NCI-H2196 treated with DMSO at 0.1 percent for 48 hours (cell line): ENCODE measurements around the gene STK10.

ENCODE experiments used
- DNase-seq: peaks from one replicate; lab custom pipeline; 2025; ENCODE audit not compliant: unreplicated experiment; lab: John Stamatoyannopoulos, UW

Gene STK10

DNA sequence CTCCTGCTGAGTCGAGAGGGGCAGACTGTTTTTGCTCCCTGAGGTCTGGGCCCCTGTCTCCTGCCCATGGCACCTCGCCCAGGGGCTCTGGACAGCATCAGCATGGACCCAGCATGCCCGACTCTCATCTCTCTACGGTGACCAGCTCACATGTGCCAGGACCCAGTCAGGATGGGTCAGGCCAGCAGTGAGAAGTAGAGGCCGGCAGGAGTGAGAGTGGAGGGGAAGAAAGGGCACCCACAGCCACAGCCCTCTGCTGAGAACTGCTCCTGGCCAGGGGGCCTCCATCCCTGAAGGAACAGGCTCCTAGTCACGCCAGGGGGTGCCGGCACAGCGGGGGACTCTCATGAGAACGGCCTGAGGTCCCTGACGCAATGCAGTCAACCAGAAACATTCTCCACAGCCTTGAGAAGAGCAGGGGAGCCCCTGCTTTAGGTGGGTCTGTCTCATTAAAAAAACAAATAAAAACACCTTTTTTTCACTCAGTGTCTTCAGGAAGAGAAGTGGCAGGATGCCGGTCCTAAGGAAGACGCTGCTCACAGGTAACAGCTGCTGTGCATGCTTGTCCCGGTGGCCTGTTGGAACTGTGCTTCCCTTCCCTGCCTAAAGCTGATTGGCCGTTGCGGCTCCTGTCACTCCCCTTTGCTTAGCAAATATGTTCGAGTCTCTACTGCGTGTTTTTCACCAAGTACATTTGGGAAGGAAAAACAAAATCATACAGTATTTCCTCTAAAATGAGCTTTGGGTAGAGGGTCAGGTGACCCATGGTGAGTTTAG lies 95.9 kb downstream of the STK10 start:
- no peak for DNase-seq

DNA sequence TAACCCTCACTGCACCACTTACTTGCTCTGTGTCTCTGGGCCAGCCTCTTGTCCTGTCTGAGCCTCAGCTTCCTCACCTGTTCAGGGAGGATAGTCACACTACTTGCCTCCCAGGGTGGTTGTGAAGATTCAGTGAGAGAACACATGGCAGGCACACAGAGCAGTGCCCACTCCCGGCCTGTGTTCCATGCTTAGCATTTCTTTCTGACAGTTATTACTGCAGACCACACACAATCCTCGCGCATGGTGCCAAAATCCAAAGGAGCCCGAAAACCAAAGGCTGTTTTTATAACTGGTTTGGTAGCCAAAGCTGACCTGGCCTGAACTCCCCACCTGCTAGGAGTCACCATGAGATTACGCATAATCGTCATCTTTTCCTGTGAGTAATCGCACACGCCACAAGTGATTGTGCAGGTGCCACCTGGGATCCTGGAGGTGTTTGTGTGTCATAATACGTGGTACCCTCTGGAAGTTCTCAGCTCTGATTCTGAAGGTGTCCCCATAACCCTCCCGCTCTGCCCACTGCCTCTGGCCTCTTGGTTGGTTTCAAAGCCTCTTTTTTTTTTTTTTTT lies 97.0 kb downstream of the STK10 start:
- DNase-seq = no peak

DNA sequence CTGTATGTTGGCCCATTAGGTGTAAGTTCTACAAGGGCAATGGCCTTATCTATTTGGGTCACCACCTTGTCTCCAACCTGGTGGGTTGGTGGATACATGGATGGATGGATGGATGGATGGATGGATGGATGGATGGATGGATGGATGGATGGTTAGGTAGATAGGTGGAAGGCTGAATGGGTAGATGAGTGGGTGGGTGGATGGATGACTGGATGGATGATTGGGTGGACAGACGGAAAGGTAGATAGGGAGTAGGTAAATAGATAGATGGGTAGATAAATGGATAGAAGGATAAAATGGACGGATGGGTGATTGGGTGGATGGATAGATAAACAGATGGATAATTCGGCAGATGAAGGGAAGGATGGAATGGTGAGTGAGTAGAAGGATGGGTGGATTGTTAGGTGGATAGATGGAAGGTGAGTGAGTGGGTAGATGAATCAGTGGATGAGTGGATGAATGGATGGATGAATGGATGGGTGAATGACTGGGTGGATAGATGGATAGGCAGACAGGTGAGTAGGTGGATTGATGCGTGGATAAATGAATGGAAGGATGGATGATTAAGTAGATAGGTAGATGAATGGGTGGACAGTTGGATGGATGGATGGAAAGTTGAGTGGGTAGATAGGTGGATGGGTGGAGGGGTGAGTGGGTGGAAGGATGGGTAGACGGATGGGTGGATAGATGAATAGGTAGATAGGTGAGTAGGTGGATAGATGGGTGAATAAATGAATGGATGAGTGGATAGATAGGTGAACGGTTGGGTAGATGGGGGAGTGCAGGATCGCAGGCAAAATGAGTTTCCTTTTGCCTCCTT lies 98.5 kb downstream of the STK10 start:
- no peak for DNase-seq

DNA sequence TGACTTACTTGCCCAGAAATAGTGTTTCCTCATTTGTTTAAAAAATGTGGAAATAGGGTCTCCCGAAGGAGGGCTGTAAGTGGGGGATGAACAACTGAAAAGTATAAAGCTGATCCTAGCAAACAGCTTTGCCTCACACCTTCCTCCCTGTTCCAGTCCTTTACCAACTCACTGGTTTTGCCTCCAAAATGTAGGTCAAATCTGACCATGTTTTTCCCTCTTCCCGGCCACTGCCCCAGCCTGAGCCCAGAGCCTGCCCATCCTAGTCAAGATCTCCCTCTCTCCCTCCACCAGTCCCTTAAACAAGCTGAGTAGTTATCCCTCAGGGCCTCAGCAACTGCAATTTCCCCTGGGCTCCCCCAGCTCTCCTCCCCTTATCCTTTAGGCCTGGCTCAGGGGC lies 99.2 kb downstream of the STK10 start:
- no peak for DNase-seq

DNA sequence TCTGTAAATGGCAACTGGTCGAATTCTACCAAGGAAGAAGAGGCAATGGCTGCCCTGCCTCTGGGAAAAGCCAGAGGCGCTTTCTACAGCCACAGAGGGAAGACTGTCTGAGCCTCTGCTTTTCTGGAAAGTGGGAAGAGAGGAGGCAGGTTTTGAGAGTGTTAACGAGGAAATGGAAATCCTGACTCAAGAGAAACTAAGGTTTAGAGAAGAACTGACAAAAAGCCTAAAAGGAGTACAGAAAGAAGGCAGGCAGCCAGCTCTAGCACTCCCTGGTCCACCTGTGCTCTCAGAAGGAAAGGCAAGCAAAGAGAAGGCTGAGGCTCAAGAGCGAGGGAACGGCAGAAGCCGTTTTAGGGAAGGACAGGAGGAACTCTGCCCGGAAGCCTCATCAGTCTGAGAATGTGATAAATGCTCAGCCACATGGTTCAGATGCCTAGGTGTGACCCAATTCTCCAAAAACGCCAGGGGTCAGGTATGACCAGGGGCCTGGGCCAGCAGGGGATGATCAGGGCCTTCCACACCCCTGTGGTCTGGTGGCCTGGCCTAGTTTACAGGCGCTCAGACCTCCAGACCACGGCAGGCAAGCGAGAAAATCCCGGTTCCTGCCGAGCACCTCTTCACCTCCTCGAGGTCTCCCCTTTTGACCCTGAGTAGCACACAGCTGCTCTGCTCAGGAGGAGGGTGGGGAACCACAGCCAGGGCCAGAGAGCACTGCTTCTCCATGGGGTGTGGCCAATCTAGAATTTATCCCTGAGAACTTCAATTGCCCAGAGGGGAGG lies 101.6 kb downstream of the STK10 start:
- DNase-seq = no peak

DNA sequence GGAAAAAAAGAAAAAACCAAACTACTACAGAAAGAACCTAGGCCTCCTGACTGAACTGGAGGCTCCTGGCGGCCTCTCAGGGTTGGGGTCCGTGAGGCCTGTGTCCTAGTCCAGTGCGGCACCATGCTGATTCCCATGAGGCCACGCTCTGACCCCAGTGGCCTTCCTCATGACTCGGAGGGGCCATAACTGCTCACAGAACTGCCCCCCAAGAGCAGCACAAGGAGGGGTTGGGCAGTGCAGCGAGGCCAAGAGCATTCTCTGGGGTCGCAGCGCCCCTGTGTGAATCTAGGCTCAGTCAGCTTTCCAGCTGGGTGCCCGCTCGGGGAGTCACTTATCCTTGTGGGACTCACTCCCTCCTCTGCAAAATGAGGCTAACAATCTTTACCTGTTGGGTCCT lies 102.3 kb downstream of the STK10 start:
- DNase-seq = no peak

DNA sequence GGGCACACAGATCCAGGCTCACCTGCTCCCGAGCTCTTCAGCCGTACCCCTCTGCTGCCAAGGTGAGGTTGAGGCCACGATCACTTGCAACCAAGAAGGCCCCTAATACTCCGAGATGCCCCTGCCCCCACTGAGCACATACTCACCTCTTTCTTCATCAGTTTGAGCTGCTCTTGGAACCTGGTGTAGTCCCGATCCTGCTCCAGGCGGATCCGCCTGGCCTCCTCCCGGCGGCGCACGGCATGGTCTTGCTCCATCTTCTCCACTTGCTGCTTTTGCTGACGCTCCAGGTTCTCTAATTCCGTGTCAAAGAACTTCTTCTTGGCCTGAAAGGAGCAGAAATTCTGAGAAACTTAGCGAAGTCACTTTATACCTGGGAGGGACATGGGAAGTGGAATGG lies 105.8 kb downstream of the STK10 start:
- no peak for DNase-seq

DNA sequence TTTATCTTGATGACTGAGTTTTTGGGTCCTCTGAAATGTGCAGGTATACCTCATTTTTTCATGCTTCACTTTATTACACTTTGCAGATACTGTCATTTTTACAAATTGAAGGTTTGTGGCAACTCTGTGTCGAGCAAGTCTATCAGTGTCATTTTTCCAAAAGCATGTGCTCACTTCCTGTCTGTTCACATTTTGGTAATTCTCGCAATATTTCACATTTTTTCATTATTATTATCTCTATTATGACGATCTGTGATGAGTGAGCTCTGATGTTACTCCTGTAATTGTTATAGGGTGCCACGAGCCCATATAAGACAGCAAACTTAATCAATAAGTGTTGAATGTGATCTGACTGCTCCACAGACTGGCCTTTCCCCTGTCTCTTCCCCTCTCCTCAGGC lies 108.1 kb downstream of the STK10 start:
- DNase-seq = no peak

DNA sequence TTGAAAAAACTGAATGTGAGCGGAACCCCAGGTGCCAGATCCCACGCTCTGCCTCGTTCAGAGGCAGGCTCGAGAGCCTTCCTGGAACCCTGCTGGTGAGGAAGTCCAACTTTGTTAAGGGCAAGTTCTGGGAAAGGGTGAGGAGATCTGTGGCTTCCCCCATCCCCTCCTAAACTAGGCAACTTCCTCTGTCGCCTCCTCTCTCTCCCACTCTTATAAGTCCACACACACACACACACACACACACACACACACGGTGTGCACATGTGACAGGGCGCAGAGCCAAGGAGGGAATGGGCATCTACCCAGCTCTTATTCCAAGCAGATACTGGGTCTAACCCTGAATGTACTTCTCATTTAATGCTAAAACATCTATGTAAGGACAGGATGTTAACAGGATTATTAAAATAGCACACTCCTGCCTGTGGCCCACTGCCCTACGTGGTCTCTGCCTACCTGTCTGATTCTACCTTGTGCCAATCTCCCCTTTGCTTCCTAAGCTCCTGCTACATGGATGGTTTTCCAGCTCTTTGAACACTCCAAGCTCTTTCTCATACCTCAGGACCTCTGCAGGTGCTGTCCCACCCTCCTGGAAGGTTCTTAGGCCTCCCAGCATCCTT lies 109.2 kb downstream of the STK10 start:
- DNase-seq = no peak

DNA sequence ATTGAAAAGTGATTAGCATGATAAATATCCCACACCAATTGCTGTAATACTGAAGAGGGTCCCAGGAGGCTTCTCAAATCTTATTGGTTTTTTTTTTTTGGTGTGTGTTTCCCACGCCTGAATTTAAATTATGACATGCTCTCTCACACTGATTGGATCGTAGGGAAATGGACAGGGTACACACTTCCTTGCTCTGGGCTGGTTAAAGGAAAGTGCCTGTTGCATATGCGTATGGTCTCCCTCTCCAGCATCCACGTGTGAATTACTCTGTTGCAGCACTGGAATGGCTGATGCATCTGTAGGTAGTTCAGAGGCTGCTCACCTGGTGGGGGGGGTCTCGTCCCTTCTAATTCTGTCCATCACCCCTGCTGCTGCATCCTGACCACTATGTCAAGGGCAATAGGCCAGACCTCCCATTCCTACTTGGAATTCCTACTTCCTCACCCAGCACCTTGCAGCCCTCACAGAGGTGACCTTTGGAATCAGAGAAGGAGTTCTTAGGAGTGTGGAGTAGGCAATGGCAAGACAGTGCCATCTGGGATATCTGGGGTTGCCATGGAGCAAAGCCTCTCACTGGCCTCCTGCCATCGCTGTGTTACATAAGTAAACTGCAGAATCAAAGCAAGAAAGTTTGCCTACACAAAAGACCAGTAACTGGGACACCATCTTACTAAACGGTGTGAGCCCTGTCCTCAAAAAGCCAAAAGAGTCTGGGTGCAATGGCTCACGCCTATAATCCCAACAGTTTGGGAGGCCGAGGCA lies 110.2 kb downstream of the STK10 start:
- DNase-seq = no peak

DNA sequence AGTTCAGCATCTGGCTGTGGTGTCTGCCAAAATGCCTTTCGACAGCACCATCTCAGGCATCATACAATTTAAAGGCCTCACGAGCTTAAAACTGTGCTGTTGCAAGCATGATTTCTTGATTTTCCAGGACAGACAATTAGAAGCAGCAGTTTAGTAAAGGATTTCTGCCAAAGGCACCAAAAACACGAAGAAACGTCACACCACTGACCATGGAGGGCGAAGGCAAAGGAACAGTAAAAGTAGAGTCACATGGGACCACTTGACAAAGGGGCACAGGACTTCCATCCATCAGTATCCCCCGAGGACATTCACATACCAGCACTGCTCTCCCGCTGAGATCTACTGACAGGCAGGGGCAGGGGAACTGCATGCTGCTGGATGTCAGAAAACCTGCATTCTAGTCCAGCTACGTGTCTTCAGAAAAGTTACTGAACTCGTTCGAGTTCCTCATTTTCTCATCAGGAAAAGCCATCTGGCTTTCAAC lies 111.2 kb downstream of the STK10 start:
- DNase-seq = no peak

DNA sequence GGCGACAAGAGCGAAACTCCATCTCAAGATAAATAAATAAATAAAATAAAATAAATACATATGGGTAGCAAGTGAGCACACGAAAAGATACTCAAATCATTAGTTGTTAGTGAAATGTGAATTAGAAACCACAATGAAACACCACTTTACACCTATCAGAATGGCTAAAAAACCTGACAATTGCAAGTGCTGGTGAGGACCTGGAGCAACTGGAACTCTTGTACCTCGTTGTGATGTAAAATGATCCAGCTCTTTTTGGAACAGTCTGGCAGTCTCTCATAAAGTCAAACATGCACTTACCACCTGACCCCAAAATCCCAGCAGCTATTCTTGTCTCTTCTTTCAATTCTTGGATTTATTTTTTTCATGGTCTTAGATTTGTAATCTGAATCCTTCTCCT lies 112.4 kb downstream of the STK10 start:
- DNase-seq = no peak

DNA sequence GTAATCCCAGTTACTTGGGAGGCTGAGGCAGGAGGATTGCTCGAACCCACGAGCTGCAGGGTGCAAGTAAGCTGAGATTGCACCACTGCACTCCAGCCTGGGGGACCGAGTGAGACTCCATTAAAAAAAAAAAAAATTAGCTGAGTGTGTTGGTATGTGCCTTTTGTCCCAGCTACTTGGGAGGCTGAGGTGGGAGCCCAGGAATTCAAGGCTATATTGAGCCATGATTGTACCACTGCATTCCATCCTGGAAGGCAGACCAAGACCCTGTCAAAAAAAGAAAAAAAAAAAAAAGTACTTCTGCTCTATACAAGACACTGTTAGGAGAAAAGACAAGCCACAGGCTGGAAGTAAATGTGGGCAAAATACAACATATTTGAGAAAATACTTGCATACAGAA lies 113.1 kb downstream of the STK10 start:
- no peak for DNase-seq

DNA sequence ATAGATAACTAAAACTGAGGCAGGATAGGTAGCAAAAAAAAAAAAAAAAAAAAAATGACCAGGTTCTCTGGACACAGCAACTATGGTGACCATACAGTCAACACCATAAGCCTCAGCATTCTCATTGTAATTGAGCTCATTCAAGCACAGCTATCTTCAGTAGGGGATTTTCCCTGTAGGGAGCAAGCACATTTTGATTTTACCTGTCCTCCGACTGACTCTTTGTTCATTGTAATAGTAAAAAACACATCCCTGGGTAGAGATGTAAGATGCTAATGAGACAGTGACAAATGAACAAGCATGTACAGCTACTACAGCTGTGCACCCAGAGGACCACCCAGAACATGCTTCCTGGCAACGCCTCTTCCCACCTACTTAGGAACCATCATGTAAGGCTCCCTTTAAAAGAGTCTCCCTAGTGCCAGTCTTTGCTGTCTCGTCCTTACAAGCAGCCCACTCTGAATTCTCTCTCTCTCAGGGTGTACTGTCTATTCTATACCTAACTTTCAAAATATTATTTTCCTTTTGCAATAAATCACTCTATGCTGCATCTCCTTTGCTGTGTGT lies 116.6 kb downstream of the STK10 start:
- no peak for DNase-seq

DNA sequence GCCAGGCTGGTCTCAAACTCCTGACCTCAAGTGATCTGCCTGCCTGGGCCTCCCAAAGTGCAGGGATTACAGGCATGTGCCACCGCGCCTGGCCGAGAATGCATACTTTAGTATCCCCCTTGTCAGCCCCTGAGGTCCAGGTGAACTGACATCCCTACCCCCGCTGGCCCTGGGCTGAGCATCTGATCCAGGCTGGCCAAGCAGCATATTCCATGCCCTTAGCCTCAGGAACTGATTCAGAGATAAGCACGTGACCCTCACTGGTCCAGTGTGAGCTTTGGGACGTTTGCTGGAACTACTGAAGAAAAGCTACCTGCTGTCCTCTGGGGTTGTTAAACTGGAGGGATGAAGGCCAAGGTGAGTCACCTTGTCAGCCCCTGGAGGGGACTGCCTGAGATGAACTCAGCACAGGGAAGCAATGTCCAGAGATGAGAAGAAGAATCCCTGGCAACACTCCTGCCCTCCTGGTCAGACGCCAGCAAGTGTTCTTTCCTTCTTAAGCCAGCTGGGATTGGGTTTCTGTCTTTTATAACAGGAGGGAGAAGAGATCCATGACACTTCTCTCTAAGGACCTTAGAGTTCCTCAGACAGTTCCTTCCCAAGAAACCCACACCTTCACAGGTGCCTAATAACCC lies 122.5 kb downstream of the STK10 start:
- DNase-seq = no peak

DNA sequence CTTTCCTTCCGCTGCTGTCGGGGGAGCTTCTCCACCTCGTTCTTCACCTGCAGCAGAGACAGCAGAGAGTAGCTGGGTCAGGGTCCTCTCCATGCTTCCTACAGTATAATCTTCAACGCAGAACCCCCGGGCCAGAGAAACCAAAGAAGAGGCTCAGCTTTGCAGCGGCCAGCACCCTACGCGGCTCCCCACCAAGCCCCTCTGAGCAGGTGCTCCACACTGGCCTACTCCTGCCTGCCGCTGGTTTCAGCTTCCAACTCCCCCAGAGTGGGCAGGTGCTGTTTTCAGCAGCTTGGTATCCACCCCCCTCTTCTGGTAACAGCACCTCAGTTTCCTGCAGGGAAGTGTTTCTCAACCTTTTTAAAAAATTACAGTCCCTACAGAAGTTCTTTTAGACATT lies 123.3 kb downstream of the STK10 start:
- DNase-seq = no peak

DNA sequence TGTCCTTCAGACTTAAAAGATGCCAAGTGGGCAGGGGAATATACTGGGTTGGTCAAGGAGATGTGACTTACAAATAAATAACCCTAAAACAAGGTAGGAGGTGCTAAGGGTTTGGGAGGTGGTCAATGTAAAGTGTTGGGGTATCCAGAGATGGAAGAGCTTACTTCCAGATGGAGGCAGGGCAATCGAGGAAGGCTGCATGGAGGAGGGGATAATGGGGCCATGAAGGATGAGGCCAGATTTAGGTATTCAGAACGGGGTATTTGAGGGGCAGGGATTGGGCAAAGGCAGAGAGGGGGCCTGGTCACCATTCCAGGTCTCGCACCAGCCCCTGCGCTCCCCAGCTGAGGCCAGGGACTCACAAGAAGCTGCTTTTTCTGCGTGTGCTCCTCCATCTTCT lies 123.7 kb downstream of the STK10 start:
- no peak for DNase-seq

DNA sequence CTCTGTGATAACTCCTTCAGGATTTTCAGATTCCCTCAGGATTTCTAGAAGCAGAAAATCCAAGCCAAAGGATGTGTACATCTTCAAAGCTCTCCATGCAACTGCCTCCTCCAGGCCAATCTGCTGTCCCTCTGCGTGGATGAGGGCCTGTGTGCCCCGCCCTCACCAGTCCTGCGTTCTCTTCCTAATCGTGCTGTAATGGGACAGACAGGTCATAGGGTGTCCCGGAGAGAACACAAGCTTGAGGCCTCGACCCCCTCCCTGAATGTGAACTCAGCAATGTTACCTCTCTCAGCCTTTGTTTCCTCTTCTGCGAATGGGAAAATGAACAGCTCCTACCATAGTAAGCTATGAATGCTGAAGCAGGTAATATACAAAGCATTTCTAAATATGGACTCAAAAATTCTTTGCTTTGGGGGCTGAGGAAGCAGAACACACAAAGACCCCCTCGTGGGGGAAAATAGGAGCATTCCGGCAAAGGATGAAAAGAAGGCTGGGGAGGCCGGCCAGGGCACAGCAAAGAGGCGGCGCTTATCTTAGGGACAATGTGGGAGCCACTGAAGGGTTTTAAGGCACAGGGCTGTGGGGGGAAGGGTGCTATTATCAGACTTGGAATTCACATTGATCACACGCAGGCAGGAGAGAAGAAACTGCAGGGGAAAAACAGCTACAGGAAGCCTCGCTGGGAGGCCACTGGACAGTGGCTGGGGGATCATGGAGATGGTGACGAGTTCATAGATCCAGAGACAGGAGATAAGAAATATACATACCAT lies 124.4 kb downstream of the STK10 start:
- DNase-seq = no peak
